Measurements from ENCODE around the gene LRRN2. TPM values are rescaled to one million over a fixed set of nuclear protein-coding genes. Genes with fewer than 3 reads are reported as not detected.

Gene LRRN2
- total RNA-seq, 1 experiment from 2014 or later: not detected

- DNase-seq (ENCODE audit: low read depth): no peak
These were observed 21.7 kb downstream of the LRRN2 start for GRCh38 chr1:204663644-204664383.

- DNase-seq (ENCODE audit: low read depth): no peak
These were observed 23.0 kb downstream of the LRRN2 start for GRCh38 chr1:204662530-204662929.

GRCh38 chr1:204660509-204660908, 25.0 kb downstream of the LRRN2 start:
- no peak for DNase-seq (ENCODE audit: low read depth)

GRCh38 chr1:204659056-204659455, 26.5 kb downstream of the LRRN2 start:
- DNase-seq (ENCODE audit: low read depth): no peak

GRCh38 chr1:204658295-204658694, 27.2 kb downstream of the LRRN2 start:
- DNase-seq (ENCODE audit: low read depth): no peak

GRCh38 chr1:204653590-204654340, 31.8 kb downstream of the LRRN2 start:
- DNase-seq (ENCODE audit: low read depth): no peak

- no peak for DNase-seq (ENCODE audit: low read depth)
These were observed 33.0 kb downstream of the LRRN2 start for GRCh38 chr1:204652497-204652896.

- DNase-seq (ENCODE audit: low read depth): no peak
These were observed 33.6 kb downstream of the LRRN2 start for GRCh38 chr1:204651843-204652421.

GRCh38 chr1:204650911-204651570, 34.5 kb downstream of the LRRN2 start:
- DNase-seq (ENCODE audit: low read depth): no peak

GRCh38 chr1:204649721-204650521, 35.6 kb downstream of the LRRN2 start:
- no peak for DNase-seq (ENCODE audit: low read depth)

GRCh38 chr1:204648576-204648975, 37.0 kb downstream of the LRRN2 start:
- DNase-seq (ENCODE audit: low read depth): no peak

- DNase-seq (ENCODE audit: low read depth): no peak
These were observed 37.8 kb downstream of the LRRN2 start for GRCh38 chr1:204647805-204648153.

- peak; percentile 77 for DNase-seq (ENCODE audit: low read depth)
These were observed 38.3 kb downstream of the LRRN2 start for GRCh38 chr1:204647114-204647804.

- DNase-seq (ENCODE audit: low read depth): no peak
These were observed 39.9 kb downstream of the LRRN2 start for GRCh38 chr1:204645666-204646065.

- no peak for DNase-seq (ENCODE audit: low read depth)
These were observed 40.3 kb downstream of the LRRN2 start for GRCh38 chr1:204645251-204645650.

GRCh38 chr1:204643503-204643902, 42.0 kb downstream of the LRRN2 start:
- no peak for DNase-seq (ENCODE audit: low read depth)

GRCh38 chr1:204641936-204642335, 43.6 kb downstream of the LRRN2 start:
- no peak for DNase-seq (ENCODE audit: low read depth)

GRCh38 chr1:204641455-204641854, 44.1 kb downstream of the LRRN2 start:
- no peak for DNase-seq (ENCODE audit: low read depth)

- no peak for DNase-seq (ENCODE audit: low read depth)
These were observed 45.0 kb downstream of the LRRN2 start for GRCh38 chr1:204640578-204640977.

GRCh38 chr1:204634260-204634910, 51.2 kb downstream of the LRRN2 start:
- no peak for DNase-seq (ENCODE audit: low read depth)

Measured in RPMI7951 (cell line).